ENCODE data around the gene GABPB1. TPM values are rescaled to one million over a fixed set of nuclear protein-coding genes. Genes with fewer than 3 reads are reported as not detected.

The GABPB1 gene
- total RNA-seq, 2 donors from 2014 or later = 43.2 to 45.1 TPM

GRCh38 chr15:50361756-50362155 lies 6.8 kb upstream of the GABPB1 start:
- H3K4me3 Mint-ChIP-seq = no peak overlapping the region
- H3K27ac Mint-ChIP-seq = no peak overlapping the region
- no peak for ATAC-seq
- no peak for DNase-seq (ENCODE audit: low spot score)
- H3K36me3 Mint-ChIP-seq = peaks cover 9% of the 10 kb centered on the region
- H3K4me1 Mint-ChIP-seq (ENCODE audit: low read depth in 2 of 2) = peaks cover 10 to 16% of the 10 kb centered on the region in 2 donors
- H3K9me3 Mint-ChIP-seq = no peaks in the 10 kb centered on the region
- no peaks in the 10 kb centered on the region for H3K27me3 Mint-ChIP-seq

GRCh38 chr15:50358845-50359244 lies 3.8 kb upstream of the GABPB1 start:
- Mint-ChIP-seq H3K4me1 (ENCODE audit: low read depth in 2 of 2) (peaks cover 23 to 25% of the 10 kb centered on the region in 2 donors), H3K27ac (no peak overlapping the region), H3K9me3 (no peaks in the 10 kb centered on the region), H3K36me3 (peaks cover 23% of the 10 kb centered on the region), H3K27me3 (no peaks in the 10 kb centered on the region), H3K4me3 (no peak overlapping the region)
- ATAC-seq (no peak), DNase-seq (ENCODE audit: low spot score) (no peak)

DNA sequence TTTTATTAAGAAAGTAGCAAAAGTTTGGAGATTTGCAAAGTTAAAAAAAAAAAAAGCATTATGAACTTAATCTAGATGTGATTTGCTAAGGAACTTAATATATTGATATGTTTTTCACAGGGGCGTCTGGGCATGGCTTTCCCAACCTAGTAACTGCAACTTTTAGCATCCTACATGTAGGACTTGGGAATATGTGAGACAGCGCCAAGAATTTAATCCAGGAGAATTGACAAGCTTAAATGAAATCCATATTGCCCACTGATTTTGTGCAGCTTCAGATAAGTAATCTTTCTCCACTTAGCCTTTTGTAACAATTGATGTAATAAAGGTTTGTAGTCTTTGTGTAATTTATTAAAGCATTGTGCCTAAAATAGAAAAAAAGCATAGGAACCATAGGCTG lies 982 bp upstream of the GABPB1 start:
- peaks cover 29% of the 10 kb centered on the region for H3K36me3 Mint-ChIP-seq
- H3K27ac Mint-ChIP-seq = peak overlapping the region; percentile 99 to 100
- H3K9me3 Mint-ChIP-seq = no peaks in the 10 kb centered on the region
- DNase-seq (ENCODE audit: low spot score) (no peak), ATAC-seq (no peak)
- H3K4me3 Mint-ChIP-seq = peak overlapping the region; percentile 83
- H3K4me1 Mint-ChIP-seq (ENCODE audit: low read depth in 2 of 2) = peaks cover 33 to 50% of the 10 kb centered on the region in 2 donors
- H3K27me3 Mint-ChIP-seq = no peaks in the 10 kb centered on the region

- Mint-ChIP-seq H3K27ac (peak overlapping the region; percentile 99 to 100), H3K4me3 (peak overlapping the region; percentile 83), H3K27me3 (no peaks in the 10 kb centered on the region), H3K9me3 (no peaks in the 10 kb centered on the region), H3K4me1 (ENCODE audit: low read depth in 2 of 2) (peaks cover 37 to 54% of the 10 kb centered on the region in 2 donors), H3K36me3 (peaks cover 29% of the 10 kb centered on the region)
- ATAC-seq (no peak), DNase-seq (ENCODE audit: low spot score) (no peak)
These were observed 564 bp upstream of the GABPB1 start for GRCh38 chr15:50355619-50355905.

DNA sequence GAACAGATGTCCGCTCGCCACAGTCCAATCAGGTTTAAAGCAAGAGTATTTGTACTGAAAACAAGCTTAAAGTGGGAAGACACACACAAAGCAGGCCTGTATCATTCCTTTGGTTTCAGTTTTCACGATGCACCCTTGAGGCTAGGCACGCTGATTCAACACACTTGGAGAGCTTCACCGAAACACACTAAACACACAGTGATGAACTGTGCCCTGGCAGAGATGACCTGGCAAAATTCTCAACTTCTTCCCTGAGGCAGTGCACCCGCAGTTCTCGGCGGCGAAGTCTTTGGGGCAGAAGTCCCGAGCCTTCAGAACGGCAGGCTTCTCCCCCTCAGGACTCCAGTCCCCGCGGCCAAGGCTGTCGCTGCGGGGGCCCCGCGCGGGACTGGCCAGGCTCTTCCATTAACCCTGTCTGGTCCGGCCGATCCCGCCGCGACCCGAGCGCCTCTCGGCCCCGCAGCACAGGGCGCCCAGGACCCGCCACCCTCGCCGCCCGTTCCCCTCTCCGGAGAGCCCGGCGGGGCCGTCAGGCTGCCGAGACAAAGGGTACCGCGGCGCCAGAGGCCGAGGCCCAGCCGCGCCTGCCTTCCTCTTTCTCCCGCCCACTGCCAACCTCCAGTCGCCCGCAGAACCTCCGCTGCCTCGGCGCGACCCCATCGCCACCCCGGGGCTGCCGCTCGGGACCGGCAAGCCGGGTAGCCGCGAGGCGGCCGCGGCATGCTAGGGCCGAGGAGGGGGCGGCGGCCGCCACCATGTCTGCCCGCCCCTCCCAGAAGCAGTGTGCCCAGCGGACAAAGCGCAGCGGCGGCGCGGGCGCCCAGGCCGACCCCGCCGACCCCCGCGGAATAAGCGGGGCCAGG lies 792 bp downstream of the GABPB1 start:
- peak; percentile 66 to 71 for ATAC-seq
- peak; percentile 71 for DNase-seq (ENCODE audit: low spot score)
- Mint-ChIP-seq H3K4me1 (ENCODE audit: low read depth in 2 of 2) (peaks cover 47 to 64% of the 10 kb centered on the region in 2 donors), H3K4me3 (peak overlapping the region; percentile 83), H3K9me3 (no peaks in the 10 kb centered on the region), H3K27me3 (no peaks in the 10 kb centered on the region), H3K36me3 (peaks cover 29% of the 10 kb centered on the region), H3K27ac (peak overlapping the region; percentile 99 to 100)

DNA sequence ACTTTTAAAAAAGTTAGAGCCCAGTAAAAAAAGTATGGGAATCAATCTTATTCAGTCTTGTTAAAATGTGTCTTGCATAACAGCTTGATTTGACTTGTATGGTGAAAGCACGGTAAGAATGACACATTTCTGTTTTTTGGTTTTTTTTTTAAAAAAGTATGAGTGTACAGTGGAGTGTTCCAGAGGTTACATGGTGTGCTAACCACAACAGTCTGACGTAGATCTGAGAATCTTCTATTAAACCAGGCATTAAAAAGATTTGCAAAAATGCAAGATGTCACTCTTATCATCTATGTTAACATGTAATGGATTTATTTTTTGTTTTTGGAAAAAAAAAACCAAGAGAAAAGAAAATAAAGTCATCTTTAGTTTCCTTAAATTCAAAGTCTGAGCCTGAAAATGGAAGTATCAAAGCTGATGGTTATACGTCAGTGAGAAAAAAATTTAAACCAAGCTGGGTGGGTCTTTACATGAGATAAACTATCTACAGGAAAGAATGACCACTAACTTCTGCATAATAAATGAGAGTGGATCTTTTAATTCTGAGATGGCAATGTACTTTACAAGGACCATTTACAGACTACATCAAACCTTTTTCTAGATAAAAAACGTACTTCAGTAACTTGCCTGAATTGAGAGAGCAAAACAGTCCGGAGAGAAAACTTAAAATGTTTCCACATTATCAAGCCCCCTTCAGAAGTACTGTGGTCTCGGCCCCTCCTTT lies 1.6 kb downstream of the GABPB1 start:
- Mint-ChIP-seq H3K4me3 (peak overlapping the region; percentile 83), H3K36me3 (peaks cover 29% of the 10 kb centered on the region), H3K9me3 (no peaks in the 10 kb centered on the region), H3K27me3 (no peaks in the 10 kb centered on the region), H3K27ac (peak overlapping the region; percentile 99 to 100), H3K4me1 (ENCODE audit: low read depth in 2 of 2) (peaks cover 50 to 67% of the 10 kb centered on the region in 2 donors)
- DNase-seq (ENCODE audit: low spot score) = no peak
- peak; percentile 69 to 73 for ATAC-seq

GRCh38 chr15:50350621-50351020 lies 4.4 kb downstream of the GABPB1 start:
- peak overlapping the region; percentile 99 to 100 for H3K27ac Mint-ChIP-seq
- DNase-seq (ENCODE audit: low spot score) (no peak), ATAC-seq (no peak)
- peaks cover 47 to 54% of the 10 kb centered on the region in 2 donors for H3K4me1 Mint-ChIP-seq (ENCODE audit: low read depth in 2 of 2)
- no peaks in the 10 kb centered on the region for H3K27me3 Mint-ChIP-seq
- H3K4me3 Mint-ChIP-seq = peak overlapping the region; percentile 83
- H3K36me3 Mint-ChIP-seq = peaks cover 16% of the 10 kb centered on the region
- no peaks in the 10 kb centered on the region for H3K9me3 Mint-ChIP-seq

- Mint-ChIP-seq H3K27me3 (no peaks in the 10 kb centered on the region), H3K4me1 (ENCODE audit: low read depth in 2 of 2) (peaks cover 30 to 34% of the 10 kb centered on the region in 2 donors), H3K36me3 (peaks cover 4% of the 10 kb centered on the region), H3K27ac (no peak overlapping the region), H3K9me3 (no peaks in the 10 kb centered on the region), H3K4me3 (no peak overlapping the region)
- ATAC-seq (no peak), DNase-seq (ENCODE audit: low spot score) (no peak)
These were observed 9.7 kb downstream of the GABPB1 start for GRCh38 chr15:50345298-50345697.

- no peak for ATAC-seq
- no peak for DNase-seq (ENCODE audit: low spot score)
- H3K4me1 Mint-ChIP-seq (ENCODE audit: low read depth in 2 of 2) = peaks cover 23 to 25% of the 10 kb centered on the region in 2 donors
- H3K27me3 Mint-ChIP-seq = no peaks in the 10 kb centered on the region
- H3K36me3 Mint-ChIP-seq = peaks cover 4% of the 10 kb centered on the region
- H3K27ac Mint-ChIP-seq = no peak overlapping the region
- no peaks in the 10 kb centered on the region for H3K9me3 Mint-ChIP-seq
- no peak overlapping the region for H3K4me3 Mint-ChIP-seq
These were observed 11.0 kb downstream of the GABPB1 start for GRCh38 chr15:50344006-50344464.

GRCh38 chr15:50341616-50342136 lies 13.3 kb downstream of the GABPB1 start:
- H3K36me3 Mint-ChIP-seq = no peaks in the 10 kb centered on the region
- H3K4me3 Mint-ChIP-seq = no peak overlapping the region
- DNase-seq (ENCODE audit: low spot score) (no peak), ATAC-seq (no peak)
- no peaks in the 10 kb centered on the region for H3K9me3 Mint-ChIP-seq
- H3K27ac Mint-ChIP-seq = peak overlapping the region in 1 of 2 donors; percentile 60
- H3K4me1 Mint-ChIP-seq (ENCODE audit: low read depth in 2 of 2) = peaks cover 21 to 22% of the 10 kb centered on the region in 2 donors
- H3K27me3 Mint-ChIP-seq = no peaks in the 10 kb centered on the region

GRCh38 chr15:50340416-50340815 lies 14.6 kb downstream of the GABPB1 start:
- ATAC-seq (no peak), DNase-seq (ENCODE audit: low spot score) (no peak)
- Mint-ChIP-seq H3K27me3 (no peaks in the 10 kb centered on the region), H3K4me1 (ENCODE audit: low read depth in 2 of 2) (peaks cover 15 to 22% of the 10 kb centered on the region in 2 donors), H3K36me3 (no peaks in the 10 kb centered on the region), H3K9me3 (no peaks in the 10 kb centered on the region), H3K4me3 (no peak overlapping the region), H3K27ac (no peak overlapping the region)

- H3K27me3 Mint-ChIP-seq = no peaks in the 10 kb centered on the region
- ATAC-seq (no peak), DNase-seq (ENCODE audit: low spot score) (no peak)
- H3K4me1 Mint-ChIP-seq (ENCODE audit: low read depth in 2 of 2) = peaks cover 18 to 22% of the 10 kb centered on the region in 2 donors
- H3K27ac Mint-ChIP-seq = no peak overlapping the region
- no peak overlapping the region for H3K4me3 Mint-ChIP-seq
- no peaks in the 10 kb centered on the region for H3K36me3 Mint-ChIP-seq
- no peaks in the 10 kb centered on the region for H3K9me3 Mint-ChIP-seq
These were observed 15.3 kb downstream of the GABPB1 start for GRCh38 chr15:50339717-50340116.

- Mint-ChIP-seq H3K36me3 (peaks cover 6% of the 10 kb centered on the region), H3K4me3 (no peak overlapping the region), H3K27me3 (no peaks in the 10 kb centered on the region), H3K9me3 (no peaks in the 10 kb centered on the region), H3K4me1 (ENCODE audit: low read depth in 2 of 2) (peaks cover 23 to 28% of the 10 kb centered on the region in 2 donors), H3K27ac (no peak overlapping the region)
- ATAC-seq (no peak), DNase-seq (ENCODE audit: low spot score) (no peak)
These were observed 19.7 kb downstream of the GABPB1 start for GRCh38 chr15:50335251-50335650.

- DNase-seq (ENCODE audit: low spot score) (no peak), ATAC-seq (no peak)
- no peak overlapping the region for H3K4me3 Mint-ChIP-seq
- H3K27me3 Mint-ChIP-seq = no peaks in the 10 kb centered on the region
- peaks cover 17 to 25% of the 10 kb centered on the region in 2 donors for H3K4me1 Mint-ChIP-seq (ENCODE audit: low read depth in 2 of 2)
- peaks cover 6% of the 10 kb centered on the region for H3K36me3 Mint-ChIP-seq
- no peak overlapping the region for H3K27ac Mint-ChIP-seq
- no peaks in the 10 kb centered on the region for H3K9me3 Mint-ChIP-seq
These were observed 21.8 kb downstream of the GABPB1 start for GRCh38 chr15:50333229-50333628.

Measured in natural killer cell treated with Interleukin-12 subunit alpha and Interleukin-12 subunit beta and Interleukin-15 and Interleukin-18, amount 100 ng/mL, for 72 hours (primary cell).